ENCODE data around the gene TLR7.

TLR7 gene

GRCh38 chrX:12934850-12935249 is 68.0 kb downstream of the TLR7 start:
- no peak for FAIRE-seq

DNA sequence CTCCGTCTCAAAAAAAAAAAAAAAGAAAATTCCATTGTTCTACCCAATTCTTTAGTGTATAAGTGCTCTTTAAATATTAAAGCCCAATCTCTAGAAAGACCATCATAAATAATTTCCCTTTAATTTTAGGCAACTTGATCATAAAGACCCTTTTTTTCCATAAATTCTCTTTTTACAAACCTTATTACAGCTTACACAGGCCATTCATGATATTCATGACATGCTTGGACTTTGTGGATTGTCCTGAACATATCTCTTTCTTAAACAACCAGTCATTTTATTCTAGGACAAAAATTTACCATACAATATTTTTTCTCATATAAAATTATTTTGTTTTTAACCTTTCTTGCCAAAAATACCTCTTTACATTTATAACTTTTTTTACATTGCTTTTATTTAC is 70.1 kb downstream of the TLR7 start:
- no peak for FAIRE-seq

All from endometrium (tissue), 2 donors.